Fibroblast of mammary gland (primary cell): ENCODE results near the gene SUPT5H.

Experiments
- DNase-seq: peaks from one replicate; pipeline ENCODE4 v3.0.0-alpha.2; 2010; ENCODE audit warnings: low read depth
- H3K4me3 ChIP-seq: 2 replicates; pipeline ENCODE4 v1.5.1; 2011; ENCODE audit warnings: low read depth, mild to moderate bottlenecking, low read length, moderate library complexity; ENCODE audit not compliant: control insufficient read depth
- TF ChIP-seq, protein P1 (sequence below): conservative IDR thresholded peaks from 2 replicates; pipeline ENCODE4 v1.5.1; 2011; ENCODE audit warnings: low read depth, low read length, inconsistent platforms; ENCODE audit not compliant: control insufficient read depth, insufficient read depth

Gene SUPT5H

DNA sequence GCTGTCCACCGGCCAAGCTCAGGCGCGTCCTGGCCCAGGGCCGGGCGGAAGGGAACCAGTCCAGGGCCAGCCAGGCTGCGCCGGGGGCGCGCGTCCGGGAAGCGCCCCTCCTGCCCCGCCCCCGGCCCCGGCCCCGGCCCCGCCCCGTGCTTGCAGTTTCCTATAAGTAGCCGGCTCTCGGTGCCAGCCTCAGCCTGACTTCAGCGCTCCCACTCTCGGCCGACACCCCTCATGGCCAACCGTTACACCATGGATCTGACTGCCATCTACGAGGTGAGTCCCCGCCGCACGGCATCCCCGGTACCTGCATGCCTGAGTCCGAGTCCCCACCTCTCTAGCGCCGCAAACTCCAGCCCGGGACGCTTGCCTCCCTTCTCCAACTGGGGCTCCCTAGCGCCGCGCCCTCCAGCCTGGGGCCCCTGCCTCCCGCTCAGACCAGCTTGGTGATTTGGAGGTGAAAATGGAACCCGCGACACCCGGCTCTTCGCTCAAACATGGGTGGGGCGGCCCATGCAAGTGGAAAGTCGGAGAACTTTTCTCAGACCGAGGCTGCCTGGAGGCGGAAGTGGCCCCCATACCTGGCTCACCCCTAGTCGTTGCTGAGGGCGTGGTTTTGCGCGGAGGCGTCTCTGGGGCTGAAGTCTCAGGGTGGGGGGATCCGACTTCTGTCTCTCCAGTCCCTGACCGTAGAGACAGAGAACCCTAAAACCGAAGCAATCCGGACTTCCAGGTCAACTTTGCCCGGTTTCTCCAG is 38.5 kb upstream of the SUPT5H start, which contains the start of gene ZFP36:
Gene ZFP36, plus strand, starts transcription at position 192 of the 754 bp plus-strand sequence. Its CDS starts 58 bp downstream, at position 250.
- peak within 1 kb of the TSS; percentile 97 for H3K4me3 ChIP-seq
- DNase-seq = peak; percentile 81
- TF ChIP-seq, protein P1, sequence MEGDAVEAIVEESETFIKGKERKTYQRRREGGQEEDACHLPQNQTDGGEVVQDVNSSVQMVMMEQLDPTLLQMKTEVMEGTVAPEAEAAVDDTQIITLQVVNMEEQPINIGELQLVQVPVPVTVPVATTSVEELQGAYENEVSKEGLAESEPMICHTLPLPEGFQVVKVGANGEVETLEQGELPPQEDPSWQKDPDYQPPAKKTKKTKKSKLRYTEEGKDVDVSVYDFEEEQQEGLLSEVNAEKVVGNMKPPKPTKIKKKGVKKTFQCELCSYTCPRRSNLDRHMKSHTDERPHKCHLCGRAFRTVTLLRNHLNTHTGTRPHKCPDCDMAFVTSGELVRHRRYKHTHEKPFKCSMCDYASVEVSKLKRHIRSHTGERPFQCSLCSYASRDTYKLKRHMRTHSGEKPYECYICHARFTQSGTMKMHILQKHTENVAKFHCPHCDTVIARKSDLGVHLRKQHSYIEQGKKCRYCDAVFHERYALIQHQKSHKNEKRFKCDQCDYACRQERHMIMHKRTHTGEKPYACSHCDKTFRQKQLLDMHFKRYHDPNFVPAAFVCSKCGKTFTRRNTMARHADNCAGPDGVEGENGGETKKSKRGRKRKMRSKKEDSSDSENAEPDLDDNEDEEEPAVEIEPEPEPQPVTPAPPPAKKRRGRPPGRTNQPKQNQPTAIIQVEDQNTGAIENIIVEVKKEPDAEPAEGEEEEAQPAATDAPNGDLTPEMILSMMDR = no peak

DNA sequence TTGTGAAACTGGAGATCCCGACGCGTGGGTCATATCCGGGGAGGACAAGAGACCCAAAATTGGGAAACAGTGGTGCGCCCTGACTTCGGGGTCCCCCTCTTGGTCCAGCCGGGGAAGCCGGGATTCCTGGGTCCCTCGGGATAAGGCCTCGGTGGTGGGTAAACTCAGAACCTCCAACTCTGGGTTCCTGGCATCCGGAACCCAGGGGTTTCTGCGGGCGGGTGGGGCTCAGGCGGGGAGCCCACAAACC is 38.0 kb upstream of the SUPT5H start:
- TF ChIP-seq, protein P1 = no peak
- no peak for DNase-seq
- H3K4me3 ChIP-seq = peak overlapping the region; percentile 97

DNA sequence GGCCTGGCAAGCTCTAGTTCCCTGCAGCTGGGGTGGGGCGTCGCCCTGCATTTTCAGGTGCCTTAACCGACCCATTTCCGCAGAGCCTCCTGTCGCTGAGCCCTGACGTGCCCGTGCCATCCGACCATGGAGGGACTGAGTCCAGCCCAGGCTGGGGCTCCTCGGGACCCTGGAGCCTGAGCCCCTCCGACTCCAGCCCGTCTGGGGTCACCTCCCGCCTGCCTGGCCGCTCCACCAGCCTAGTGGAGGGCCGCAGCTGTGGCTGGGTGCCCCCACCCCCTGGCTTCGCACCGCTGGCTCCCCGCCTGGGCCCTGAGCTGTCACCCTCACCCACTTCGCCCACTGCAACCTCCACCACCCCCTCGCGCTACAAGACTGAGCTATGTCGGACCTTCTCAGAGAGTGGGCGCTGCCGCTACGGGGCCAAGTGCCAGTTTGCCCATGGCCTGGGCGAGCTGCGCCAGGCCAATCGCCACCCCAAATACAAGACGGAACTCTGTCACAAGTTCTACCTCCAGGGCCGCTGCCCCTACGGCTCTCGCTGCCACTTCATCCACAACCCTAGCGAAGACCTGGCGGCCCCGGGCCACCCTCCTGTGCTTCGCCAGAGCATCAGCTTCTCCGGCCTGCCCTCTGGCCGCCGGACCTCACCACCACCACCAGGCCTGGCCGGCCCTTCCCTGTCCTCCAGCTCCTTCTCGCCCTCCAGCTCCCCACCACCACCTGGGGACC is 37.6 kb upstream of the SUPT5H start:
- peak; percentile 22 for DNase-seq
- TF ChIP-seq, protein P1 = no peak
- peak overlapping the region; percentile 97 for H3K4me3 ChIP-seq

DNA sequence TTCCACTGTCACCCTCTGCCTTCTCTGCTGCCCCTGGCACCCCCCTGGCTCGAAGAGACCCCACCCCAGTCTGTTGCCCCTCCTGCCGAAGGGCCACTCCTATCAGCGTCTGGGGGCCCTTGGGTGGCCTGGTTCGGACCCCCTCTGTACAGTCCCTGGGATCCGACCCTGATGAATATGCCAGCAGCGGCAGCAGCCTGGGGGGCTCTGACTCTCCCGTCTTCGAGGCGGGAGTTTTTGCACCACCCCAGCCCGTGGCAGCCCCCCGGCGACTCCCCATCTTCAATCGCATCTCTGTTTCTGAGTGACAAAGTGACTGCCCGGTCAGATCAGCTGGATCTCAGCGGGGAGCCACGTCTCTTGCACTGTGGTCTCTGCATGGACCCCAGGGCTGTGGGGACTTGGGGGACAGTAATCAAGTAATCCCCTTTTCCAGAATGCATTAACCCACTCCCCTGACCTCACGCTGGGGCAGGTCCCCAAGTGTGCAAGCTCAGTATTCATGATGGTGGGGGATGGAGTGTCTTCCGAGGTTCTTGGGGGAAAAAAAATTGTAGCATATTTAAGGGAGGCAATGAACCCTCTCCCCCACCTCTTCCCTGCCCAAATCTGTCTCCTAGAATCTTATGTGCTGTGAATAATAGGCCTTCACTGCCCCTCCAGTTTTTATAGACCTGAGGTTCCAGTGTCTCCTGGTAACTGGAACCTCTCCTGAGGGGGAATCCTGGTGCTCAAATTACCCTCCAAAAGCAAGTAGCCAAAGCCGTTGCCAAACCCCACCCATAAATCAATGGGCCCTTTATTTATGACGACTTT is 36.8 kb upstream of the SUPT5H start:
- peak; percentile 69 for DNase-seq
- TF ChIP-seq, protein P1 = no peak
- peak overlapping the region; percentile 97 for H3K4me3 ChIP-seq

DNA sequence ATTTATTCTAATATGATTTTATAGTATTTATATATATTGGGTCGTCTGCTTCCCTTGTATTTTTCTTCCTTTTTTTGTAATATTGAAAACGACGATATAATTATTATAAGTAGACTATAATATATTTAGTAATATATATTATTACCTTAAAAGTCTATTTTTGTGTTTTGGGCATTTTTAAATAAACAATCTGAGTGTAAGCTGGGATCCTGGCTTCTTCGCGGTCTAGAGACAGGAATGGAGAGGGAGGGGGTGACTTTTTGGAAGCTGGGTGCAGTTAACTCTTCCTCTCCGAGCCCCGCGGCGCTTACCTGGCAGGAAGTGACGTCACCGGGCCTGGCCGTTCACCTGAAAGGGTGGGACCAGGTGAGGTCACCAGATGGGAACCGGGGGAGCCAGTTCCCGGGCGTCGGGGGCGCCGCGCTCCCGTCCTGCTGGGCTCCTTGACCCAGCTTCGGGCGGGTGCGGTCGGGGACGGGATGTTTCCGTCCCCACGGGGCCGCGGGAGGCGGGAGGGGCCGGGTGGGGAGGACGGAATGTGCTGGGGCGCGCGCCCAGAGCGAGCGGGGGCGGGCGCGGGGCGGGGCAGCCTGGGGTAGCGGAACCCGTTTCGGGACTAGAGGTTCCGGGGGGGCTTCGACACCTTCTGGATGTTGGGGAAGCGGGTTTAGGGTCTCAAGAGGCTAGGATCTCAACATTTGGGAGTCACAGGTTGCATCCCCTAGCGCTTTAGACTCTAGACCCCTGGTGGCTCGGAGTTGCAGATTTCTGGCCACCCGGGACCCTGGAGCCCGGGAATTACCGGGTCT is 36.0 kb upstream of the SUPT5H start:
- peak overlapping the region; percentile 97 for H3K4me3 ChIP-seq
- DNase-seq = peak; percentile 73
- TF ChIP-seq, protein P1 = no peak
